ENCODE results near the gene CCDC12. TPM values are rescaled to one million over a fixed set of nuclear protein-coding genes. Genes with fewer than 3 reads are reported as not detected.

The CCDC12 gene
- total RNA-seq, 1 donor from 2014 or later, result 60.3 TPM

DNA sequence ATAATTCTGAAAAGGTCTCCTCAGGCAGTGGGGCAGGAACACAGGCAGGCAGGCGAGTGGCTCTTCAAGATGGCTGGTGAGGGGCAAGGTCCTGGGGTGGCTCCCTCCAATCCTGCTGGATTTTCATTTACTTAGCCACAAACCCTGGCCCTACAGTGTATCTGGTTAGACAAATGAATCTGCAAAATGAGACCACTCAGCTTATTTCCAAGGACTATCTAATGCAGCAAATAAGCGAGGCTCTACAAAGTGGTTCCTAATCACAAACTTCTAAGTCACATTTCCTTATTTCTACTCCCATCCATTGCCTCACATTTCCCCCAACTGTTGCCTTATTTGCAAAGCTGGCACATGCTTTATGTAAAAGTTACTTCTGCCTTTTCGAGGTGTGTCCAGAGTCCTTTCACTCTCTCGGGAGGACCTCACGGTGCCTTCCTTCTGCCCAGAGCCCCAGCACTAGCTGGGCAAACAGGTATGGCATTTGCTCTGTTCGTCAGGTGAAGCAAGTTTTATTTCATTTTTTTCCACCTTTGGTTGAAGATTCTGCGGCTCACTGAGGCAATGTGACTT is 40.5 kb downstream of the CCDC12 start:
- H3K4me3 ChIP-seq (ENCODE audit: low read depth, low read length), result no peak overlapping the region
- TF ChIP-seq, protein P1, sequence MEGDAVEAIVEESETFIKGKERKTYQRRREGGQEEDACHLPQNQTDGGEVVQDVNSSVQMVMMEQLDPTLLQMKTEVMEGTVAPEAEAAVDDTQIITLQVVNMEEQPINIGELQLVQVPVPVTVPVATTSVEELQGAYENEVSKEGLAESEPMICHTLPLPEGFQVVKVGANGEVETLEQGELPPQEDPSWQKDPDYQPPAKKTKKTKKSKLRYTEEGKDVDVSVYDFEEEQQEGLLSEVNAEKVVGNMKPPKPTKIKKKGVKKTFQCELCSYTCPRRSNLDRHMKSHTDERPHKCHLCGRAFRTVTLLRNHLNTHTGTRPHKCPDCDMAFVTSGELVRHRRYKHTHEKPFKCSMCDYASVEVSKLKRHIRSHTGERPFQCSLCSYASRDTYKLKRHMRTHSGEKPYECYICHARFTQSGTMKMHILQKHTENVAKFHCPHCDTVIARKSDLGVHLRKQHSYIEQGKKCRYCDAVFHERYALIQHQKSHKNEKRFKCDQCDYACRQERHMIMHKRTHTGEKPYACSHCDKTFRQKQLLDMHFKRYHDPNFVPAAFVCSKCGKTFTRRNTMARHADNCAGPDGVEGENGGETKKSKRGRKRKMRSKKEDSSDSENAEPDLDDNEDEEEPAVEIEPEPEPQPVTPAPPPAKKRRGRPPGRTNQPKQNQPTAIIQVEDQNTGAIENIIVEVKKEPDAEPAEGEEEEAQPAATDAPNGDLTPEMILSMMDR (conservative IDR thresholded peaks at IDR 0.05; ENCODE audit: low read depth, low read length), result no peak
- no peak for DNase-seq (ENCODE audit: low read depth)

DNA sequence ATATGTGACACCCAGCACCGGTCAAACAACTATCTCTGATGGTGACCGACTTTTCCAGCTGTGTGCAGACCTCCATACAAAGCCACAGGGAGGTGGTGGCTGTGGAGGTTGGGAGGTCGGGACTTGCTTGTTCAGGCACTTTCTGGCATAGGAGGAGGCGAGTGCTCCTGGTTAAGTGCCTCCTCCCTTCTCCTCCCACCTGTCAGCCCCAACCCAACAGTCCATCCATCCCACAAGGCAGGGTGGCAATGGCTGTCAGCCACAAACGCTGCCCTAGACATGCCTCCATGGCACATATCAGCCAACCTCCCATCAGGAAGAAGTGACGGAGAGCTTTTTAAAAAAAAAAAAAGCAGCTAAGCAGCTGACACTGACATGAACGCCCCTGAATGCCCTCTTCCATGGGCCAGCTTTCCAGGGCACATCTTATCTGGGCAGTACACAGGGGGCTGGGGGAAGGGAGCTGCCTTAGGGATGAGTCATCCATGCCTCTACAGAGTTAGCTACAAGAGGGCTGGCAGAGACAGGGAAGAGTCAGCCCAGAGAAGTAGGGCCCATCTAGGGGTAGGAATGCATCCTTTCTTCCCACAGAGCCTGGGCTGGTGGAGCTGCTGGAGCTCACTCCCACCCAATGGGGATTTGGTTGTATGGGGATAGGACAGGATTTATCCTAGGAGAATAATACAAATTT is 41.2 kb downstream of the CCDC12 start:
- TF ChIP-seq, protein P1 (conservative IDR thresholded peaks at IDR 0.05; ENCODE audit: low read depth, low read length), result peak; percentile 86
- no peak overlapping the region for H3K4me3 ChIP-seq (ENCODE audit: low read depth, low read length)
- peak; percentile 80 for DNase-seq (ENCODE audit: low read depth)

DNA sequence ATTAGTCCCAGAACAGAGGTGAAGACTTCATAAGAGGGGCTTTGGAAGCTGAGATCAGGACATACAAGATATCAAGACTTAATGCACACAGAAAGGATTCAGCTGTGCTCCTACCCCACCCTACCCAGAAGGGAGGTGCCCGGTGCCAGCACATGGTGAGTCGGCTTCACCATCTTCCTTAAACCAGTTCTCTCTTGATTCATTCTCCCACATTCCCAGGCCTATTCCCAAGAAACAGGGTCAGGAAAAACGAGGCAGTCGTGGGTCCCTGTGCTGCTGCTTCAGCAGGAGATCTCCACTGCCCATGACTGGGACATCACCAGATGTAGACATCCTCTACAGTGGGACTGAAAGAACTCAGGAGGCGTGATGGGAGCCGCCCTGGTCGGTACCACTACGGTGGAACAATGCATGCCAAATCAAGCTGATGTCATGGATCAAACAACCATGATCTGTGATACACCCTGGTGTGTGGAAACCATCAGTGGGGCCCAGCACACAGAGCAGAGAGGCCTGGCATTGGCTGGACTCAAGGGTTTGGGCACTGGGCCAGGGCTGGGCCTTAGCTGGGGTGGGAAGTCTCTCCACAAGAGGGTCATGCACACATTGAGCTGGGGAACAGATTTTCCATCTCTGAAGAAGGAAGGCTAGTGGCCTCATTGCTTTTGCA is 41.9 kb downstream of the CCDC12 start:
- DNase-seq (ENCODE audit: low read depth), result no peak
- no peak overlapping the region for H3K4me3 ChIP-seq (ENCODE audit: low read depth, low read length)
- TF ChIP-seq, protein P1 (conservative IDR thresholded peaks at IDR 0.05; ENCODE audit: low read depth, low read length), result no peak

DNA sequence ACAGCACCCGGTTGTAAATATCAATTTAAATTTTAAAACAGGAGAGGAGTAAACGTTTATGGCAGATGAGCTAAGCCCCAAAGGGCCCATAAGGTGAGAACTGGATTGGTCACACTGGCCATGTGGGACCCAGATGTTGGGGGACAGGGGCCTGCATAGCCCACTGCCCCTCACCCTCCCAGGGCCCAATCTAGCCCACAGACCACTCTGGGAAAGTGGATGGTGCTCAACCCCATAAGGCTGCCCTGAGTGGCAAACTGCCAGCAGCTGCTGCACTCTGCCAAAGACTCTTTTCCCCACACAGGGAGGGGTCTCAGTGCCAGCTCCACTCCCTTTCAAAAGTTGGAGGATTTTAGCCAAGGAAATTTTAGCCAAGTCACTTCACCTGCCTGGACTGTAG is 42.5 kb downstream of the CCDC12 start:
- TF ChIP-seq, protein P1 (conservative IDR thresholded peaks at IDR 0.05; ENCODE audit: low read depth, low read length), result no peak
- DNase-seq (ENCODE audit: low read depth), result no peak
- no peak overlapping the region for H3K4me3 ChIP-seq (ENCODE audit: low read depth, low read length)

DNA sequence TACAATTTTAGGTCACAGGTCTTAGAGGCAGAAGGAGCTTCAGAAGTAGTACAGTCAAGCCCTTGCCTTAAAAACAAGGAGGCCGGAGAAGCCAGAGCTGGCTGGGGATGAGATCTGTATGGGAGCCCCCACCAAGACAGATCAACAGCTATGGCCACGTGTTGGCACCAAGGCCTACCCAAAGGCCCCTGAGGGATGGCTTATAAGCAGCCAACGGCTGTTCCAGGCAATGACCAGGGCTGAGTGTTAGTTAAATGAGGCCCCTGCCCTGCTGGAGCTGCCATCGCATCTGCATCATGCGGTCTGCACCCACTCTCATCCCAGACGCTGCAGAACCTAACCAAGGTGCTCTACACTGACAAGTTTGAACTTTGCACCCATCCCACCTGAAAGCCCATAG is 43.3 kb downstream of the CCDC12 start:
- TF ChIP-seq, protein P1 (conservative IDR thresholded peaks at IDR 0.05; ENCODE audit: low read depth, low read length), result no peak
- H3K4me3 ChIP-seq (ENCODE audit: low read depth, low read length), result no peak overlapping the region
- no peak for DNase-seq (ENCODE audit: low read depth)

DNA sequence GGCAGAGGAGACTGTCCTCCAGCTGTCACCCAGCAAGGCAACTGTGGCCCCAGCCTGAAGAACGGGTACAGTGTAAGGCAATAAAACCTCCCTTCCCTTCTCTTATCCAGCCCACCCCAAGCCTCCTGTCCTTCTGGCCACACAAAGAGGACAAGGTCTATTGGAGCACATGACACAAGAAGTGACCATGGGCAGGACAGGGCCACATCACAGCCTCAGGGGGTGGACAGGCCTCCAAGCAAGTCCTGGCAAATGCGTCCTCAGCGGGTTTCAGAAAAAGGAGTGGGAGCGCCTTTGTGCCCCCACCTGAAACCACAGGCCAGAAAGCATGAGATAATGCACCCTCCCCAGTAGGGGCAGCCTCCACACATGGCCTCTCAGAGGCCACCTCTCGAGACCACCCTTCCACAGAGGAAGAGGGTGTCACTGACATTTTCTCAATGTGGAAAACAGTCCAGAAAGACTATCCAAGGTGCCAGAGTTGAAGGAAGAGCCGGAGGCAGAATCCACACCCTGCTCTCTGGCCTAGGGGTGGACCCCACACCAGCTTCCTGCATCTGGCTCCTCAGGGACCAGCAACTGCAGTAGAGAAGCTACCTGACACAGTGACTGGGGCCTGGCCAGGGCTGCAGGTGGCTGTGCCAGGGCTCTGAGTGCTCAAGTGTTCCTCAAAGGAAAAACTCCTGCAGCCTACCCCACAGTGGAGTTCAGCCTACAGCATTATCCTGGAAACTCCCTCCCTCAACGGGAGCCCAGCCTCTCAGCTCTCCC is 43.9 kb downstream of the CCDC12 start:
- no peak overlapping the region for H3K4me3 ChIP-seq (ENCODE audit: low read depth, low read length)
- TF ChIP-seq, protein P1 (conservative IDR thresholded peaks at IDR 0.05; ENCODE audit: low read depth, low read length), result peak; percentile 5
- no peak for DNase-seq (ENCODE audit: low read depth)
